ENCODE measurements around the gene CSTF2T.

CSTF2T gene

DNA sequence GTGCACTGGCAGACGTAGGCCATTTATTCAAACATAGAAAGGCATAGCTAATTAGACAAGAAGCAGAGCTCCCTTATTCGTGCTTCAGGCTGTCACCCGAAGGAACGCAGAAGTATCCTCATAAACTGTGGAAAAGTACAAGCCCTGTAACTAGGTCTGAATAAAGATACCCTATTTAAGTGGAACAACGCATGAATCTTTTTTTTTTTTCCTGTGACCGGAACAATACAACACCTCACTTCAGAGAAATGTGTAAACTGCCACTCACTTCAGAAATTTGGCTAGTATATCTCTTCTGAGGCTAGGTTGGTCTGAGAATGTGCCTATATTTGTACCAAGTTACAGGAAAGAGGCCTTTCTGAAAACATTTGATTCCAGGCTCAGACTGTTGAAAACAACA, 8.0 kb upstream of the CSTF2T start:
- no peak overlapping the region for H3K27ac ChIP-seq (ENCODE audit: low read depth, low read length)
- H3K9me2 ChIP-seq (replicated peaks; ENCODE audit: control insufficient read depth, low read length) = no peaks in the 10 kb centered on the region
- H3K79me2 ChIP-seq (ENCODE audit: control insufficient read depth, low read length) = no peaks in the 10 kb centered on the region
- H3K4me3 ChIP-seq (ENCODE audit: low read length) = no peak overlapping the region
- no peak overlapping the region for H3K4me2 ChIP-seq (ENCODE audit: low read length)
- H3K36me3 ChIP-seq (ENCODE audit: control insufficient read depth, low read length) = no peaks in the 10 kb centered on the region
- no peaks in the 10 kb centered on the region for H3K9me3 ChIP-seq (ENCODE audit: control insufficient read depth, insufficient read depth, low read length)
- H3F3A ChIP-seq (ENCODE audit: control insufficient read depth, insufficient read depth) = no peaks in the 10 kb centered on the region
- H4K20me1 ChIP-seq (ENCODE audit: control insufficient read depth, insufficient read depth, low read depth, low read length) = no peaks in the 10 kb centered on the region
- no peaks in the 10 kb centered on the region for H3K4me1 ChIP-seq (ENCODE audit: control insufficient read depth, low read length)
- TF ChIP-seq, protein P1, sequence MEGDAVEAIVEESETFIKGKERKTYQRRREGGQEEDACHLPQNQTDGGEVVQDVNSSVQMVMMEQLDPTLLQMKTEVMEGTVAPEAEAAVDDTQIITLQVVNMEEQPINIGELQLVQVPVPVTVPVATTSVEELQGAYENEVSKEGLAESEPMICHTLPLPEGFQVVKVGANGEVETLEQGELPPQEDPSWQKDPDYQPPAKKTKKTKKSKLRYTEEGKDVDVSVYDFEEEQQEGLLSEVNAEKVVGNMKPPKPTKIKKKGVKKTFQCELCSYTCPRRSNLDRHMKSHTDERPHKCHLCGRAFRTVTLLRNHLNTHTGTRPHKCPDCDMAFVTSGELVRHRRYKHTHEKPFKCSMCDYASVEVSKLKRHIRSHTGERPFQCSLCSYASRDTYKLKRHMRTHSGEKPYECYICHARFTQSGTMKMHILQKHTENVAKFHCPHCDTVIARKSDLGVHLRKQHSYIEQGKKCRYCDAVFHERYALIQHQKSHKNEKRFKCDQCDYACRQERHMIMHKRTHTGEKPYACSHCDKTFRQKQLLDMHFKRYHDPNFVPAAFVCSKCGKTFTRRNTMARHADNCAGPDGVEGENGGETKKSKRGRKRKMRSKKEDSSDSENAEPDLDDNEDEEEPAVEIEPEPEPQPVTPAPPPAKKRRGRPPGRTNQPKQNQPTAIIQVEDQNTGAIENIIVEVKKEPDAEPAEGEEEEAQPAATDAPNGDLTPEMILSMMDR (IDR thresholded peaks at IDR 0.05; ENCODE audit: low read depth, low read length, poor library complexity, severe bottlenecking) = no peak
- TF ChIP-seq EZH2phosphoT487 (IDR thresholded peaks at IDR 0.05; ENCODE audit: borderline replicate concordance, low read length) = no peak
- 0 out of 2 replicates have a peak, but pooled peaks cover 5% of the 10 kb centered on the region for H3K27me3 ChIP-seq (ENCODE audit: control insufficient read depth, low read length)

DNA sequence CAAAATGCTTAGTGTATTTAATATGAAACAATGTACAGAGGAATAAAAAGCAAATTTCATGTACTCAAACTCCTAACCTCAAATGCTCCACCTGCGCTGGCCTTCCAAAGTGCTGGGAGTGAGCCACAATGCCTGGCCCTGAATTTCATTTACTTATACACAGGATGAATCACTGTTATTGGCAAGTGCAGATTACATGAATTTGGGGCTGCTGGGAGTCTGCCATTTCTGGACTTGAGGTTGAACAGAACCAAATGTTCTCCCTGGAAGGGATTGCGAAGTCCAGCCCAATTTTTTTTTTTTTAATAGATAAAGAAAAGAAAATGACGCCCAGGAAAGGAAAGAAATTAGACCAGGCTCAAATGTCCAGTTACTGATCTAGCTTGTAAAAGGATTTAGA, 6.8 kb upstream of the CSTF2T start:
- no peaks in the 10 kb centered on the region for H3K79me2 ChIP-seq (ENCODE audit: control insufficient read depth, low read length)
- H3K9me3 ChIP-seq (ENCODE audit: control insufficient read depth, insufficient read depth, low read length) = no peaks in the 10 kb centered on the region
- H3K4me2 ChIP-seq (ENCODE audit: low read length) = no peak overlapping the region
- no peaks in the 10 kb centered on the region for H3K4me1 ChIP-seq (ENCODE audit: control insufficient read depth, low read length)
- no peaks in the 10 kb centered on the region for H3K9me2 ChIP-seq (replicated peaks; ENCODE audit: control insufficient read depth, low read length)
- H3K27ac ChIP-seq (ENCODE audit: low read depth, low read length) = no peak overlapping the region
- no peaks in the 10 kb centered on the region for H4K20me1 ChIP-seq (ENCODE audit: control insufficient read depth, insufficient read depth, low read depth, low read length)
- no peak for TF ChIP-seq EZH2phosphoT487 (IDR thresholded peaks at IDR 0.05; ENCODE audit: borderline replicate concordance, low read length)
- TF ChIP-seq, protein P1 (IDR thresholded peaks at IDR 0.05; ENCODE audit: low read depth, low read length, poor library complexity, severe bottlenecking) = no peak
- H3K27me3 ChIP-seq (ENCODE audit: control insufficient read depth, low read length) = 0 out of 2 replicates have a peak, but pooled peaks cover 5% of the 10 kb centered on the region
- H3K36me3 ChIP-seq (ENCODE audit: control insufficient read depth, low read length) = no peaks in the 10 kb centered on the region
- H3K4me3 ChIP-seq (ENCODE audit: low read length) = no peak overlapping the region
- no peaks in the 10 kb centered on the region for H3F3A ChIP-seq (ENCODE audit: control insufficient read depth, insufficient read depth)

DNA sequence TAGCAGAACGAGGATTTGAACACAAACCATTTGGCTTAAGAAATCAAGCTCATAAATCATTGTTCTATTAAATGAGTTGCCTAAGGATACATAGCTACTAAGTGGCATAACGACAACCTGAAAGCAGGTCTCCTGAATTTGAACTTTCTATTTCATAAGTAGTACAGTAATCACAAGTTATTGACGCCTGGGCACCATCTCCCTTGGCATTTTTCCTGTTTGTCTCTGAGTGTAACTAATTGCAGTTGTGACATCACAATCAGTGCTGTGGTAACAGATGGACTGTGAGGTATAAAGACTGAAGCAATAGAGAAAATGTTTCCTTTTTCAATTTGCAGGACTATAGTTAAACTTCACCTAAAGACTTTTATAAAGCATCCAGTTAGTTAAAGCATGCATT, 6.4 kb upstream of the CSTF2T start:
- Histone ChIP-seq H3K79me2 (ENCODE audit: control insufficient read depth, low read length) (no peaks in the 10 kb centered on the region), H3K9me3 (ENCODE audit: control insufficient read depth, insufficient read depth, low read length) (no peaks in the 10 kb centered on the region), H3K4me2 (ENCODE audit: low read length) (no peak overlapping the region), H3K4me3 (ENCODE audit: low read length) (no peak overlapping the region), H3K9me2 (replicated peaks; ENCODE audit: control insufficient read depth, low read length) (no peaks in the 10 kb centered on the region), H3K27ac (ENCODE audit: low read depth, low read length) (no peak overlapping the region), H3K4me1 (ENCODE audit: control insufficient read depth, low read length) (no peaks in the 10 kb centered on the region), H3K27me3 (ENCODE audit: control insufficient read depth, low read length) (0 out of 2 replicates have a peak, but pooled peaks cover 5% of the 10 kb centered on the region), H3F3A (ENCODE audit: control insufficient read depth, insufficient read depth) (no peaks in the 10 kb centered on the region), H3K36me3 (ENCODE audit: control insufficient read depth, low read length) (no peaks in the 10 kb centered on the region), H4K20me1 (ENCODE audit: control insufficient read depth, insufficient read depth, low read depth, low read length) (no peaks in the 10 kb centered on the region)
- TF ChIP-seq, protein P1 (IDR thresholded peaks at IDR 0.05; ENCODE audit: low read depth, low read length, poor library complexity, severe bottlenecking) = no peak
- no peak for TF ChIP-seq EZH2phosphoT487 (IDR thresholded peaks at IDR 0.05; ENCODE audit: borderline replicate concordance, low read length)

Data from DOHH2 (cell line).